Measurements from ENCODE around the gene MRGPRX1.
A peak's percentile ranks its signal among the peaks of the same experiment; 100 is the strongest.
"Not testable (repeated sequence)": the region's sequence is repeated elsewhere in the genome, so short reads cannot be mapped to it uniquely, and the experiment has no call there.

MRGPRX1 gene

DNA sequence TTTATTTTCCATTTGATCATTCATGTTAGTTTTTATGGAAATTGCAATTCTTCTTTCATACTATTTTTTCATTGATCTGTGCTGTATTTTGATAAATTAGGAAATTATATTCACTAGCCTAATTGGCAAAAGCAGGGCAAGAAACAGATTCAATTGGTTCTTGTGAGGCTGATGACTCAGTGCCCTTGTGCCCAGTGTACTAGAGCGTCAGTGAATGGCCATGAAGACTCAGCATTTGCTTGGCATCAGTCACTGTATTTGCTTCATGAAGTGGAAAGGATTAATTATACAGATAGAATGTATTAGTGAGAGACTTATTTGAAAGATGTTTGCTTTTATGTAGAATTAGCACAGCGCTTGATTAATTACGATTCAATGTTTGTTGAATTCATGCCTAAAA lies 31.8 kb downstream of the MRGPRX1 start:
- TF ChIP-seq, protein P1, sequence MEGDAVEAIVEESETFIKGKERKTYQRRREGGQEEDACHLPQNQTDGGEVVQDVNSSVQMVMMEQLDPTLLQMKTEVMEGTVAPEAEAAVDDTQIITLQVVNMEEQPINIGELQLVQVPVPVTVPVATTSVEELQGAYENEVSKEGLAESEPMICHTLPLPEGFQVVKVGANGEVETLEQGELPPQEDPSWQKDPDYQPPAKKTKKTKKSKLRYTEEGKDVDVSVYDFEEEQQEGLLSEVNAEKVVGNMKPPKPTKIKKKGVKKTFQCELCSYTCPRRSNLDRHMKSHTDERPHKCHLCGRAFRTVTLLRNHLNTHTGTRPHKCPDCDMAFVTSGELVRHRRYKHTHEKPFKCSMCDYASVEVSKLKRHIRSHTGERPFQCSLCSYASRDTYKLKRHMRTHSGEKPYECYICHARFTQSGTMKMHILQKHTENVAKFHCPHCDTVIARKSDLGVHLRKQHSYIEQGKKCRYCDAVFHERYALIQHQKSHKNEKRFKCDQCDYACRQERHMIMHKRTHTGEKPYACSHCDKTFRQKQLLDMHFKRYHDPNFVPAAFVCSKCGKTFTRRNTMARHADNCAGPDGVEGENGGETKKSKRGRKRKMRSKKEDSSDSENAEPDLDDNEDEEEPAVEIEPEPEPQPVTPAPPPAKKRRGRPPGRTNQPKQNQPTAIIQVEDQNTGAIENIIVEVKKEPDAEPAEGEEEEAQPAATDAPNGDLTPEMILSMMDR (conservative IDR thresholded peaks at IDR 0.05; ENCODE audit: low read depth, low read length), result no peak
- H3K4me3 ChIP-seq (ENCODE audit: low read length), result no peak overlapping the region
- DNase-seq (ENCODE audit: low read depth), result peak; percentile 59

DNA sequence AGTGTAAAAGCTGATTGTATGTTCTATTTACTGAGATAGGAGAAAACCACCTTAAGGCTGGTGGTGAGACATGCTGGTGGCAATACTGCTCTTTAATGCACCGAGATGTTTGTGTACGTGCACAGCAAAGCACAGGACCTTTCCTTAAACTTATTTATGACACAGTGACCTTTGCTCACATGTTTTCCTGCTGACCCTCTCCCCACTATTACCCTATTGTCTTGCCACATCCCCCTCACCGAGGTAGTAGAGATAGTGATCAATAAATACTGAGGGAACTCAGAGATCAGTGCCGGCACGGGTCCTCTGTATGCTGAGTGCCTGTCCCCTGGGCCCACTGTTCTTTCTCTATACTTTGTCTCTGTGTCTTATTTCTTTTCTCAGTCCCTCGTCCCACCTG lies 38.6 kb downstream of the MRGPRX1 start:
- H3K4me3 ChIP-seq (ENCODE audit: low read length); DNase-seq (ENCODE audit: low read depth): not testable (repeated sequence)

DNA sequence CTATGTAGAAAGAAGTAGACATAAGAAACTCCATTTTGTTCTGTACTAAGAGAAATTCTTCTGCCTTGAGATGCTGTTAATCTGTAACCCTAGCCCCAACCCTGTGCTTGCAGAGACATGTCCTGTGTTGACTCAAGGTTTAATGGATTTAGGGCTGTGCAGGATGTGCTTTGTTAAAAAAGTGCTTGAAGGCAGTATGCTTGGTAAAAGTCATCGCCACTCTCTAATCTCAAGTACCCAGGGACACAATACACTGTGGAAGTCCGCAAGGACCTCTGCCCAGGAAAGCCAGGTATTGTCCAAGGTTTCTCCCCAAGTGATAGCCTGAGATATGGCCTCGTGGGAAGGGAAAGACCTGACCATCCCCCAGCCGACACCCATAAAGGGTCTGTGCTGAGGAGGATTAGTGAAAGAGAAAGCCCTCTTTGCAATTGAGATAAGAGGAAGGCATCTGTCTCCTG lies 39.0 kb downstream of the MRGPRX1 start:
- not testable (repeated sequence) for DNase-seq (ENCODE audit: low read depth)

DNA sequence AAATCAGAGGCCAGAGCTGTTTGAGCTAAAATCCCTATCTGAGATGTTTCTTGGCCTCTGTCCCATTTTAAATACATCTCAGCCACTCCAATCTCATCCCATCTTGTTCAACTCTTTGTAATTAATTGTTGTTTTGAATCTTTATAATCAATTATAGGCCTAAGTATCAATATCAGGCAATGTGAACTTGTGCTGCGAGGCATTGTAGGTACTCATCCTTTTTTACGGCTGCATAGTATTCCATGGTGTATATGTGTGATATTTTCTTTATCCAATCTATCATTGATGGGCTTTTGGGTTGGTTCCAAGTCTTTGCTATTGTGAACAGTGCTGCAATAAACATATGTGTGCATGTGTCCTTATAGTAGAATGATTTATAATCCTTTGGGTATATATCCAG lies 47.5 kb downstream of the MRGPRX1 start:
- H3K4me3 ChIP-seq (ENCODE audit: low read length); DNase-seq (ENCODE audit: low read depth): not testable (repeated sequence)

More for the DNA sequence above, 39.0 kb downstream of the MRGPRX1 start:
- H3K4me3 ChIP-seq (ENCODE audit: low read length), result not testable (repeated sequence)

DNA sequence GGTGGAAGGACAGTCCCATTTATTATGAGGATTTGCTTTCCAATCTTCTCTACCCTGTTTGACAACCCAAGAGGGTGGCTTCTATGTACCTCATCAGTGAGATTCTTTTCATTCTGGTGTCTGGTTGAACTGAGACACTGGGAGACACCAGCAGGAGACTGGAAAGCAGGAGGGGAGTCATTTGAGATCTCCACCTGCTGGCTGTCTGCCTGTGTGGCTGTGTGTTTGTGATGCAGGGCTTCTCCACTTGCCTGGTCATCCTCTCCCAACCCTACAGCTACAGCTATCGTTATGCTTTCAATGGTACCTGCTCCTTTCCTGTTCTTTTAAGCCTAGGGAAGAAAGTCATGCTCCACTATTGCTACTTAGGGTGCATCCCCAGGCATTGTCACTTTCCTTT lies 48.6 kb downstream of the MRGPRX1 start:
- no peak for DNase-seq (ENCODE audit: low read depth)
- TF ChIP-seq, protein P1 (conservative IDR thresholded peaks at IDR 0.05; ENCODE audit: low read depth, low read length), result no peak

More for the DNA sequence above, 48.6 kb downstream of the MRGPRX1 start:
- no peak overlapping the region for H3K4me3 ChIP-seq (ENCODE audit: low read length)
